ENCODE results near the gene LARP4B. TPM values are rescaled to one million over a fixed set of nuclear protein-coding genes. Genes with fewer than 3 reads are reported as not detected.

Gene LARP4B
- total and polyA plus RNA-seq, 2 experiments from 2014 or later, result 18.3 to 52.3 TPM

GRCh38 chr10:921471-922414 lies 9.8 kb downstream of the LARP4B start:
- Mint-ChIP-seq H3K27ac (no peak overlapping the region), H3K9me3 (no peaks in the 10 kb centered on the region), H3K4me3 (no peak overlapping the region), H3K4me1 (peaks cover 15% of the 10 kb centered on the region), H3K27me3 (ENCODE audit: insufficient read depth, low read depth, poor library complexity) (peaks cover 3% of the 10 kb centered on the region), H3K36me3 (ENCODE audit: low read depth) (peaks cover 23% of the 10 kb centered on the region; the same call in 2 of the 3 replicates)
- Histone ChIP-seq H2AFZ (no peak overlapping the region), H3K4me1 (ENCODE audit: insufficient read depth) (peaks cover 4% of the 10 kb centered on the region; the same call in 1 of the 2 replicates), H3F3A (replicated peaks; ENCODE audit: low read depth) (no peaks in the 10 kb centered on the region), H3K27ac (ENCODE audit: low read depth) (0 out of 2 replicates have a peak overlapping the region, but pooled peaks have one; percentile 42), H3K9me2 (ENCODE audit: insufficient read depth) (no peaks in the 10 kb centered on the region), H3K4me2 (no peak overlapping the region), H3K27me3 (ENCODE audit: insufficient read depth) (no peaks in the 10 kb centered on the region), H3K4me3 (no peak overlapping the region), H3K36me3 (ENCODE audit: insufficient read depth) (no peaks in the 10 kb centered on the region), H3K79me2 (replicated peaks; ENCODE audit: insufficient read depth) (peaks cover 100% of the 10 kb centered on the region), H4K20me1 (replicated peaks; ENCODE audit: insufficient read depth) (peaks cover 75% of the 10 kb centered on the region)
- DNase-seq (ENCODE audit: low spot score) (no peak), ATAC-seq (no peak)
- TF ChIP-seq STAT1 (IDR thresholded peaks at IDR 0.05; ENCODE audit: unreplicated experiment), result no peak
- no peak for TF ChIP-seq ZNF331 (CRISPR knock-in tag; IDR thresholded peaks at IDR 0.05; ENCODE audit: low read depth)
- no peak for TF ChIP-seq CREB1 (CRISPR knock-in tag; IDR thresholded peaks at IDR 0.05; ENCODE audit: low read depth)
- no peak for TF ChIP-seq NANOG (IDR thresholded peaks at IDR 0.05; ENCODE audit: borderline replicate concordance)
- TF ChIP-seq ZNF462 (CRISPR knock-in tag; IDR thresholded peaks at IDR 0.05), result no peak
- no peak for TF ChIP-seq JUNB (IDR thresholded peaks at IDR 0.05; ENCODE audit: unreplicated experiment)
- no peak for TF ChIP-seq ZNF114 (CRISPR knock-in tag; IDR thresholded peaks at IDR 0.05)
- TF ChIP-seq, protein P1, sequence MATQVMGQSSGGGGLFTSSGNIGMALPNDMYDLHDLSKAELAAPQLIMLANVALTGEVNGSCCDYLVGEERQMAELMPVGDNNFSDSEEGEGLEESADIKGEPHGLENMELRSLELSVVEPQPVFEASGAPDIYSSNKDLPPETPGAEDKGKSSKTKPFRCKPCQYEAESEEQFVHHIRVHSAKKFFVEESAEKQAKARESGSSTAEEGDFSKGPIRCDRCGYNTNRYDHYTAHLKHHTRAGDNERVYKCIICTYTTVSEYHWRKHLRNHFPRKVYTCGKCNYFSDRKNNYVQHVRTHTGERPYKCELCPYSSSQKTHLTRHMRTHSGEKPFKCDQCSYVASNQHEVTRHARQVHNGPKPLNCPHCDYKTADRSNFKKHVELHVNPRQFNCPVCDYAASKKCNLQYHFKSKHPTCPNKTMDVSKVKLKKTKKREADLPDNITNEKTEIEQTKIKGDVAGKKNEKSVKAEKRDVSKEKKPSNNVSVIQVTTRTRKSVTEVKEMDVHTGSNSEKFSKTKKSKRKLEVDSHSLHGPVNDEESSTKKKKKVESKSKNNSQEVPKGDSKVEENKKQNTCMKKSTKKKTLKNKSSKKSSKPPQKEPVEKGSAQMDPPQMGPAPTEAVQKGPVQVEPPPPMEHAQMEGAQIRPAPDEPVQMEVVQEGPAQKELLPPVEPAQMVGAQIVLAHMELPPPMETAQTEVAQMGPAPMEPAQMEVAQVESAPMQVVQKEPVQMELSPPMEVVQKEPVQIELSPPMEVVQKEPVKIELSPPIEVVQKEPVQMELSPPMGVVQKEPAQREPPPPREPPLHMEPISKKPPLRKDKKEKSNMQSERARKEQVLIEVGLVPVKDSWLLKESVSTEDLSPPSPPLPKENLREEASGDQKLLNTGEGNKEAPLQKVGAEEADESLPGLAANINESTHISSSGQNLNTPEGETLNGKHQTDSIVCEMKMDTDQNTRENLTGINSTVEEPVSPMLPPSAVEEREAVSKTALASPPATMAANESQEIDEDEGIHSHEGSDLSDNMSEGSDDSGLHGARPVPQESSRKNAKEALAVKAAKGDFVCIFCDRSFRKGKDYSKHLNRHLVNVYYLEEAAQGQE (IDR thresholded peaks at IDR 0.05; ENCODE audit: unreplicated experiment), result no peak
- TF ChIP-seq POLR2AphosphoS5 (IDR thresholded peaks at IDR 0.05; ENCODE audit: low read depth), result no peak
- TF ChIP-seq EZH2phosphoT487 (IDR thresholded peaks at IDR 0.05; ENCODE audit: unreplicated experiment), result no peak
- TF ChIP-seq, protein P2, sequence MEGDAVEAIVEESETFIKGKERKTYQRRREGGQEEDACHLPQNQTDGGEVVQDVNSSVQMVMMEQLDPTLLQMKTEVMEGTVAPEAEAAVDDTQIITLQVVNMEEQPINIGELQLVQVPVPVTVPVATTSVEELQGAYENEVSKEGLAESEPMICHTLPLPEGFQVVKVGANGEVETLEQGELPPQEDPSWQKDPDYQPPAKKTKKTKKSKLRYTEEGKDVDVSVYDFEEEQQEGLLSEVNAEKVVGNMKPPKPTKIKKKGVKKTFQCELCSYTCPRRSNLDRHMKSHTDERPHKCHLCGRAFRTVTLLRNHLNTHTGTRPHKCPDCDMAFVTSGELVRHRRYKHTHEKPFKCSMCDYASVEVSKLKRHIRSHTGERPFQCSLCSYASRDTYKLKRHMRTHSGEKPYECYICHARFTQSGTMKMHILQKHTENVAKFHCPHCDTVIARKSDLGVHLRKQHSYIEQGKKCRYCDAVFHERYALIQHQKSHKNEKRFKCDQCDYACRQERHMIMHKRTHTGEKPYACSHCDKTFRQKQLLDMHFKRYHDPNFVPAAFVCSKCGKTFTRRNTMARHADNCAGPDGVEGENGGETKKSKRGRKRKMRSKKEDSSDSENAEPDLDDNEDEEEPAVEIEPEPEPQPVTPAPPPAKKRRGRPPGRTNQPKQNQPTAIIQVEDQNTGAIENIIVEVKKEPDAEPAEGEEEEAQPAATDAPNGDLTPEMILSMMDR (conservative IDR thresholded peaks at IDR 0.05; ENCODE audit: low read depth in 2 of 2), result no peak
